ENCODE measurements around the gene SLC1A2.

The SLC1A2 gene

DNA sequence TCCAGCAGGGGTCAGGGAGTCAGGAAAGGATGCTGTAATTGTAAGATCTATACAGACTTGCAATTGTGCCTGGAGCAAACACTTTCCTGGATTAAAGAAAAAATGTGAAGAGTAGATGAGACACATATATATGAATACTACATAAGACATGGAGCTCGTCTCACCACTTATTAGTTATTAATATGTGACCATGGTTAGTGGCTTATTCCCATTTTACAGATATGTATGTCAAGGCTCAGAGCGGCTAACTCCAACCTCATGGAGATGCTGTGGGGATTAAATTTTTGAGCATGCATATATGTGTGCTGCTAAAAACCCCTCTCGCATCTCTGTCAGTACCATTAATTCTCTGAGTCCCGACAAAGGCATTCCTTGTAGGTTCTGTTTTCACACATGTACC is 125.7 kb downstream of the SLC1A2 start:
- DNase-seq, result no peak

DNA sequence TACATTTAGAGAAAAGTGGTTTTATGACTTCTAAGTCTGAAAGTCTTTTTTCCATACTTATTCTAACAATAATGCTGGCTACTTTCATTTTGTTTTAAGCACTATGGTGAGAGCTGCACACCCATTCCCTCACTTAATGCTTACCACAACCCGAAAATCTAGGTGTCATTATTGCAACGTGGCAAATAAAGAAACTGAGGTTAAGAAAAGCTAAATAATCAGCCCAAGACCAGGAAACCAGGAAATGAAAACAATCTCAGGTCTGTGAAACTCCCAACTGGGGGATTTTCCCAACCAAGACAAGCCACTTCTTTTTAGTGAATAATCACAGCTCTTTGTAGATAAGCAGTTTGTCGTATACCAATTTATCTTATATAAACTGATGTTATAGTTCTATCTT is 126.3 kb downstream of the SLC1A2 start:
- DNase-seq, result no peak

DNA sequence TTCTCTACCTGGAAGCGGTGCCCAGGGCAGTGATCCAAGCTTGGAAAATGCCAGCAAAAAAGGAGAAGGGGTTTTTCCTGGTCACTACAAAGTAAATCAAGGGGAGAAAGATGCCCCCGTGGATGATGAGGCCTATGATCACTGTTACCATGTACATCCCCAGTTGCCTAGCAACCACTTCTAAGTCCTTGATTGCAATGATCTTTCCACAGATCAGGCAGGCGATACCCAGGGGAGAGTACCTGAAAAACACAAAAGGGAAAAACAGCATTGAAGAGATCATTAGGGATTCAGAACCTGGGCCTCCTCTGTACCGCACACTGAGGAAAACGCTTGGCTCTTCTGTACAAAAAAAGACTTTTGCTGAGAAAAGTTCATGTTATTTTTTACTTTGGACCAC is 127.1 kb downstream of the SLC1A2 start:
- DNase-seq, result no peak

DNA sequence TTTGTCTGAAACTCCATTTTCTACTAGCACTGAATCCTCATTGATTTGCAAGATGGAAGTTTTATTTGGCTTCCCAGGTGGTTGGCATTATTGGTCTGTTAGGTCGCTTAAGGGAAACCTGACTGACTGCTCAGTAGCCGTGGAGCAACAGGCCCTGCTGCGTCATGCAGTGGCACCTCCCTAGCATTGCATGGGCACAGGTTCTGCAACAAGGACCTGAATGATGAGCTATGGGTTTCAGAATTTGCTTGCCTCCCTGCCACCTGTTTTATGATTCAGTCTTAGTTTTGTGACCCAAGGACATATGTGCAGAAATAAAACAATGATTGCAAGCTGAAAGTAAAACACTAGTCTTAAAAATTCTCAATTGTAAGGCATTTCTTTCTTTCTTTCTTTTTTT is 128.5 kb downstream of the SLC1A2 start:
- DNase-seq, result no peak

DNA sequence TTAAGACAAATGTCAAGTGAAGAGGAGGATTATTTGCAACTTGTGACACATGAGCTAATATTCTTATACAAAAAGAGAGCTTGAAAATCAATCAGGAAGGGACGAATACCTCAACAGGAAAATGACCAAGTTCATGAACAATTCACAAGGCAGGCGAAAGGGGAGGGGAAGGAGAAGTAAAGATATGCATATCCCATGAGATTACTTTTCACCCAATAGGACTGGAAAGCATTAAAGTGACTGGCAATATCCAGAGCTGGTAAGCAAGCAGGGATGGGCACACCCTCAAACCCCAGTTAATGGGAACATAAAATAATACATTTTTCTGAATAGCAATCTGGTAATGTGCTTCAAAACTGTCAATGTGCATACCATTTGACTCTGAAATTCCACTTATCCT is 129.5 kb downstream of the SLC1A2 start:
- DNase-seq, result no peak

DNA sequence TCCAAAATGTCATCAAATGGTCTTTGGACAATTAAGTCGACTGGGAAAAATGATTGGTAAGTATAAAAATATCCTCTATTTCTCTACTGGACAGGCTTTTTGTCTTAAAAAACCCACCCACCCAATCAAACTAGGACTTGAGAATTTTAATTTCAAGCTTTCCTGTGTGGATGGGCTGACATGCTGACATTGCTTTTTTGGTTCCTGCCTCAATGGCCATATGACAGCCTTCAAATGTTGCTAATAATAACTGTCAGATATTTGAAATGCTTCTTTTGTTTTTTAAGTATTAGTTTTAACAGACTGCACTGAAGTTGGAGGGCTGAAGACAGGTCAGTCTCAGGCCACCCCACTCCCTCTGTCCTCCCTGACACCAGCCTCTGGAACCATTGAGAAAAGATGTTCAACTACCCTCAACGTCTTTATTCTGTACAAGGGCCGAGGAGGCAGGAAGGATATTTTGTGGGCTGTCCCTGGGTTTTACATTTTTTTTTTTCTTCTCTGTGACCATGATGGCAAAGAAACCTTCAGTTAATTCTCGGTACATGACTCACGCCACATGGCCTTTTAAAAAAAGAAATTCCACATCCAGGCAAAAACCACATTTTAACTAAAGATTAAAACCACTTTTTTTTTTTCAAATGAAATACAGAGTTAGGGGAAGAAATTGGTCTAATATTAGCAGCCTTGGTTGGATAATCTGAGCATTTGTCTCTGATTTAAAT is 130.4 kb downstream of the SLC1A2 start:
- DNase-seq, result no peak

DNA sequence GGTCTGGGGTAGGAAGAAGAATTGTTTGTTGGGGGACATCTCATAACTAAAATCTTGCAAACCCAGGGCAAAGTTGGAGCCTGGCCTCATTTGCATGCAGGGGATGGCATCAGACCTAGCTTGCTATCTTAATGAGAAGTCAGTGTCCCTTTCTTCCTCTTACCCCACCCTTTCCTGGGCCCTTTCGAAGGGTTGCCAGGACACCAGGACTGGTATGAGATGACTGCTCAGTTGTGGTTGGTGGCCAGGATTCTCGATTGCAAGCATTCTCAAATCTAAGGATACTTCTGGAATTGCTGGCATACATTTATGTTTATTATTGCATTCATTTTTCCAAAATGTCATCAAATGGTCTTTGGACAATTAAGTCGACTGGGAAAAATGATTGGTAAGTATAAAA is 131.0 kb downstream of the SLC1A2 start:
- no peak for DNase-seq

DNA sequence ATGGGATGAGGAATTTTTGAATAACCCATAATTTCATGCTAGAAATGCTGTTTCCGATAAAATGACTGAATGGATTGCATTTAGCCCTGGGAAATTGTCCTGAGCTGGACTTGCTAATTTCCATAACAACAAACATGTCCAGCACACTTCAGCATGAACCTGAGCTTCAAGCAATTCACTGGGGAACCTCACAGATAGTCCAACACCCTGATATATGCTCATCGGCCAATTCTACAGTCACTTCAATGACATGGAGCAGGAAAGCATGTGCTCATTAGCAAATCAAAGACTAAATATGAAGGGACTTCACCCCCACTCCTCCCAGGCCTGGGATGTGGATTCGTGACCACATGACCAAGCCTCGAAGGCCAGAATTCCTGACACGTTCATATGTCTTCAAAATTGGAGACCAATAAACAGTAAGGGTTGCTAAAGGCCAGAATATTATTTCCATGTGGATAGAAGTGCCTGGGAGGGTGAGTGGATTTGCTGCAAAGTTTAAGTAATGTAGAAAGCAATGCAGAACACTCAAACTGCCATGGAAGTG is 131.9 kb downstream of the SLC1A2 start:
- no peak for DNase-seq

DNA sequence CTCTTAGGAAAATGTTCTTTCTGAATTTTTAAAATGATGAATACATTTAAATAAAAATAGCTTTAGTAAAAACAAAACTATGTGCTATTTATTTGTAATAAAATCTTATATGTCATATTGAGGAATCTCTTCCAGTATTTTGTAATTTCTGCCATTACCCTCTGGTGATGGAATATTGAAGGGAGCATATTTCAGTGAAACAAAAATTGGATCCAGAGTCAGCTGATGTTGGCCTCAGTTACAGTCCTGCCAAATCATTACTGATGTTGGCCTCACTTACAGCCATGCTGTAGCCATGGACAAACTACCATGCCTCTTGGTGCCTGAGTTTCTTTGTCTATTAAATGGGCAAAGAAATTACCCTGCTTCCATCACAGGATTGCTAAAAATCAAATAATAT is 133.2 kb downstream of the SLC1A2 start:
- no peak for DNase-seq

DNA sequence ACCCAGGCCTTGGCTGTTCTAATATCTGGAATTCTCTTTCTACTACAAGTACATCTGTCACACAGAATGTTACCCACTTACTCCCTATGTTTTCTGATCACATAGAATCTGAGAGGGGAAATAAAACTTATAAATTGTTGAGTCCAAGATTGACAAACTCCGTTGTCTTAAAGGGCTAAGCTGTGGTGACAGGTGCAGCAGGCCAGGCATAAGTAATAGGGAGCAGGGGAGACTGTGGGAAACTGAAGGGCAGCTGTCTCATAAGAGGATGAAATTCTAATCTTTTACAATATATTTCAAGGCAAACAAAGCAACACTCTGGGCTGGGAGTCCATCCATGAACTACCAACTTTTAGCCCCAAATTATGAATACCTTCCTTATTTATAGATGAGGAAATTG is 133.9 kb downstream of the SLC1A2 start:
- DNase-seq, result no peak

DNA sequence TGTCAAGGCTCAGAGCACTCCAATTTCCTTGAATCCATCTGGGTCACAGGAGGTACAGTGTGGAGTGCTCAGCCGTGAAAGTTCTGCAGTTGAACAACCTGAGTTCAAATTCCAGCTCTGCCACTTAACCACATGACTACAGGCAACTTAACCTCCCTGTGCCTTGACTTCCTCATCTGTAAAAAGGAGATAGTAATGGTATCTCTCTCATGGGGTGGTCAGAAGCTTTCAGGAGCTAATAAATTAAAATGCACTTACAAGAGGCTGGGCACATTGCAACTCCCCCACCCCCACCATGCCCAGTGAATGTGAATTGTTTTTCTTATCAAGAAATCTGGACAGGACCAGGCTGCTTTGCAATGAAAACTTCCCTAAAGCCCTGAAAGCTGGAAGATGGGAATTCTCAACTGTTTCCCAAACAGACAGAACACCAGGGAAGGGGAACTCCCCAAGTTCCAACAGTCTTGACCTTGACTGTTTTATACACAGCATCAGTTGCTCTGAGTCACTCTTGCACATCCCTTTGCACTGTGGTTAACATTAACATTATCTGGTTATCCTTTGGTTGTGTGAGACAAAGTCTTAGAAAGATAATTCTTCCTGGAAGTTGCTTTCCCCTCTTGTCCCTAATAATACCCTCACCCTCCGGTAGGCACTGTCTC is 137.0 kb downstream of the SLC1A2 start:
- no peak for DNase-seq

DNA sequence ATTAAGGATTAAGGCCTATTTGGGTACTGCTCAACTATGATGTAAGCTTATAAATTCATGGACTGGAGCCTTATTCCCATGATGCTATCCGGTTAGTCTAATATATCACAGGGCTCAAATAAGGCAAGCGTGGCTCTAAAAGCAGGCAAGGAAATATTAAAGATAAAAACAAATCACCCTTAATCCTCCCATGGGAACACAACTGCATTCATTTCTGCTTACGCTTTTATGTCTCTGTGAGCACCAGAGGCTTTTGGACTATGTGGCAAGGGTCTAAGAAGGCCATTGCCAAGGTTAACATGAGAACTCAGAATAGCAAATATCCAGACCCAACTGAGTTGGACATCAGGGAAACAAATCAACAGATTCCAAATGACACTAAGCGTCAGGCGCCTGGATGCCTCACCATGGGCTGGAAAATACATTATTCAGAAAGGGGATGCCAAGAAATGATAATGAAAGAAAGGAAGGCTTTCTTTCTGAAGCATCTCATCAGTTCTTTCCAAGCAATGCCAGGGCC is 138.1 kb downstream of the SLC1A2 start:
- no peak for DNase-seq

DNA sequence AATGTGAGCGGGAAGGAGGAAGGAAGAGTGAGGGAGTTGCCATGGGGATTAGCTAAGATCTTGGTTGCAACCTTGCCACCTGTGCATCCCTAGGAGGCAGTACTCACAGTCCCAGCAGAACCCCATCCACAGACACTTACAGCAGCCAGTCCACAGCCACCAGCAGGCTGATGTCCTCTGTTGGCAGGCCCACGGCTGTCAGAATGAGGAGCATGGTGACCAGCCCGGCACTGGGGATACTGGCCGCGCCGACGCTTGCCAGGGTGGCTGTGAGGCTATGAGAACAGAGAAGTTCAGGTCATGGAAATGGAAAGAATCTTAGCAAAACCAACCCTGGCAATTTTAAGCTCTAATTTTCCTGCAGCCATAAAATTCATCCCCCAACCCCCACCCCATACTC is 138.6 kb downstream of the SLC1A2 start:
- DNase-seq, result no peak

DNA sequence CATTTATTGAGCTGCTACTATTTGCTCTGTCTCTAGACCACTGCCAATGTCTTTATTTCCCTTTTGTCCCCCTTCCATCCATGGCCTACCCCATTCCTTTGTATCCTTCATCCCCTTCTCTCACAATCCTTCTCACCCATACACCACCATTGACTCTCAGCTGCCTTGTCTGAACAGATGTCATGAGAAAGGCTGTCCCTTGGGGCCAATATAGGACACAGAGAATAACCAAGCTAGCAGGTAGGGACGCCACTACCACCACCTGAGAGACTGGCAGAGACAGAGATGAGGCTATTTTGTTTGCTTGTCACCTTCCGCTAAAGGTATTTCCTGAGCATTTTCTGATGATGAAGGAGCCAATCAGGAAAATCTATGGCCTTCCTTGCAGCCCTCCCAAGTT is 141.5 kb downstream of the SLC1A2 start:
- no peak for DNase-seq

DNA sequence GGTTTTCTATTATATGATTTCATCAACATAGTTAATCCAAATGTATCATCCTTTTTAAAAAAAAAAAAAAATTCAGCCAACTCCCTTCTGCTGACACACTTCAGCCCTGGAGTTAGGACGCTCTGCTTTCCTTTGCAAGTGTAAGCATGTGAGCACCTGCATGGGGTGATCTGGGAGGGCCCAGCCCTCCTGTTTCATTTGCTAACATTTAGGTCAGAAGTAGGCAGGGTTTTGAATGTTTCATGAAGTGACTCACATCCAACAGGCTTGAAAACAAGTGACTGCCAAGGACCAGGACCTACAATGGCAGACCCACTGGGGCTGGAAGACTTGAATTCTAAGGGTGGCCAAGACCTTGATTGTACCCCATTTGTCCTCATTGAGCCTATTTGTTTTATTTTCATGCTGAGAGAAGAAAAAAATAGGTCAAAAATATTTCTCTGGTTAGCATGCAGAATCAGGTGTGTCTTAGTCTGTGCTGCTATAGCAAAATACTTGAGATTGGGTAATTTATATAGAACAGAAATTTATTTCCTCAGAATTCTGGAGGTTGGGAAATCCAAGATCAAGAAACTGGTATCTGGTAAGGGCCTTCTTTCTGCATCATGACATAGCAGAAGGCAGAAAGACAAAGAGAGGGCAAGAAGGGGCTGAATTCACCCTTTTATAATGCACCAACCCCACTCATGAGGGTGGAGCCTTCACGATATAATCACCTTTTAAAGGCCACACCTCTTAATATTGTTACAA is 142.8 kb downstream of the SLC1A2 start:
- no peak for DNase-seq

DNA sequence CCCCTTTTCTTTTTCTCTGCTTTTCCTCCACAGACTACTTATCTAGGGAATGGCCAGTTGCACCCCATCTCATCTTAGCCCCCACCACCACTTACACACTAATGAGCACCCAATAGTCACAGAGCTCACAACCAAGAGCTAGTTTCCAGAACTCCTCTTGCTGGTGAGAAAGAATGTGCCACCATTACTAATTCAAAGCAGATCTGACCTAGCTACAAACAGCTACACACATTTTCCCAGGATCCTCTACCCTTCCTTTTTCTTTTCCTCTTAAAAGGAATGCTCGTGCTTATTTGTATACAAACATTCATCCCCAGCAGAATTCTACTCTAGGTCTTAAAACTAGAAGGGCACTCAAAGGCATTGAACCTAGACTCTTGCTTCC is 143.6 kb downstream of the SLC1A2 start:
- no peak for DNase-seq

DNA sequence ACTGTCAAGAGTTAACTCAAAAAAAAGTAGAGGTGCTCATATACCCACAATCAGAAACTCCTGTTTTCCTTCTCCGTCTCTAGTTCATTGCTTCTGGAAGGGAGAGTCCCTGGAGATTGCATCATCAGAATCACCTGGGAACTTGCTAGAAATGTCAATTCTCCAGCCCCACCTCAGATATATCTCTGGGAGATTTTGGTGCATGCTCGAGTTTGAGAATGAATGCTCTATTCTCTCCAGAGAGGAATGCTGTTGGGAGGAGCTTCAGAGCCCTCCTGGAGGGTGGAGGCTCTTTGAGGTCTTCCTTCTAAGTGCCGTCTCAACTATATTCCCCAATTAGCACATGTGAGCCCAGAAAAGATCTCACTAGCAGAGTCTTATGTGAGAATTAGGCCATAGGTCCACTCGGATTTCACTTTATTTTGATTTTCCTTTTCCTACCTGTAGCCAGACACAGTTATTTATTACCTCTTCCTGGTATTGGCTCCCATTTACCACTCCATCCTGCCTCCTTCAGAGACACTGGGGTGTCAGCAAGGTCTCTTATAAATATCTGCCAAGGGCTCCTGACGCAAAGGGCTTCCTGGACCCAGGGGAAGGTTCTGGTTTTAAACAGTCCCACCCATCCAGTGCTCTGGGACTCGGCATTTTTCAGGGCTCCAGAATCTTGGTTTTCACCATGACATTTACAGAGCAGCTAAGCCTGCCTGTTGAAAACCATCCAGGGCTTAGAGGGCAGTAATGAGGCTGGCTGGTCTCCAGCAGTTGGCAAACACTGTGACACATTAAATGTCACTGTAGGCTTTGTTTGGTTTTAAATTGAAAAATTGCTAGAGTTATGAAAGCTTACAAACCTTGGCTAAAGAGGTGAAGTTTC is 144.2 kb downstream of the SLC1A2 start:
- no peak for DNase-seq

DNA sequence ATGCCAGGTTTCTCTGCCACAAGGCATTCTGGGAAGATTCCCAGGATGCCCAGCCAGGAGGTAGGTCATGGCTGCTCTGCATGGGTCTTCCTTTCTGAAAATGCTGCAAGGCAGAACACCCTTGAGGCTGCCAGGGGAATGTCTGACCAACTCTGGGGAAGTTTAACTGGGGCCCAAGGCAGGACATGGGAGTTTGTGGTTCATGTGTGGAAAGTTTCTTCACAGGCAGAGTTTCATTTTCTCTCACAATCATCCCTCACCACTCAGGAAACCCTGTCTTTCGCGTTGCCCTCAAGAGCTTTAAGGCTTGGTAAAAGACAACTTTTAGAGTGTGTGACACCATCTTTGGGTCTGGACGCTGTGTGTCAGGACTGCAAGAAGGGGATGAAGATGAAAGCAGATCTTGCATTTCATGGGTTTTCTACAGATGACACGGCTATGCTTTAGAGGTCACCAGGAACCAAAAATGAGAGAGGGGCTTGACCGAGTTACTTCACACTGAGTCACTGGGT is 146.9 kb downstream of the SLC1A2 start:
- no peak for DNase-seq

DNA sequence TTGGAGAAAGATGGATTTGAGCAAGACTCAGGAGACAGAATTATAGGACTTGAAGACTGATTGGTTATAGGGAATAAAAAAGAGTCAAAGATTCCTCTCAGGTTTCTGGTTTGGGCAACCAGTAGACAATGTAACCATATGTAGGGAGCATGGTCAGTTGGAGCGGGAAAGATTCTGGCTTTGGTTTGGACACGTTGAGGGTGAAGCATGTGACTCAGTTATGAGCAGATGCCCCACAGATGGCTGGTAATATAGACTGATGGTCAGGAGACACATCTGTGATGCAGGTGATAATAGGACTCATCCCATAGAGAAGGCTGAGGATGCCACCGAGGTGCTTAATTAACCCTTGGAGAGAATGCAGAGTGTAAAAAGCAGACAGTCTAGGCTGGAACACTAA is 148.3 kb downstream of the SLC1A2 start:
- no peak for DNase-seq

DNA sequence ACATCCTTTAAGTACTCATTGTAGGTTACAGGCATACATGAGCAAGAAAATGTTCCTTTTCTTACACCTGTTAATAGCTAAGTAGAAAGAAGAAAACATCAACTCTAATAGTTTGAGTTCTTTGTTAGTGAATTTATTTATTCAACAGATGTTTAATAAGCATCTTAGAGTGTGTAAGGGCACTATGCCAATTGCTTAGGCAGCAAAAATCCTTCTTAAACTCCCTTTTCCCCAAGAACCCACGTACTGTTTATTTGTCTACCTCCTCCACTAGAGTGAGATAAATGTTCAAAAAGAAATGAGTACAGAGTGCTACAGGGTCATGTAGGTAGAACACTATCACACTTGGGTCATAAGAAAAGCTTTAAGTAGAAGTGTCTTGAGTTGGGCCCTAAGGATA is 149.0 kb downstream of the SLC1A2 start:
- no peak for DNase-seq

DNA sequence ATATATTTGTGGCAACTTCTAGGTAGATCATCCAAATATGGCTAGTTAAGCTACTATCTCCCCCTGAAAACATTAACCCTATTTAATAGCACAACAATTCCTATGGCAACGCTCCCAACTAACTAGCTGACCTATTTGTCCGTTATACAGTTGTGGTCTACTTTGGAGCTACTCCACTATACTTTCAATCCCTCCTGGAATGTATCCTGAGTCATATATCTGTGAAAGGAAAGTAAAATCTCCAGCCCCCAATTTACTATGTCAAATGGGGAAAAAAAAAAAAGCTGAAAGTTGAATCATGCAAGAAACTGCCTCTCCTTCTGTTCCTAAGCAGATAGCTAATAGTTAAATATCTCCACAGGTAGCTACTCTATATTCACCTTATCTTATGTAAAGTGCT is 151.9 kb downstream of the SLC1A2 start:
- no peak for DNase-seq

DNA sequence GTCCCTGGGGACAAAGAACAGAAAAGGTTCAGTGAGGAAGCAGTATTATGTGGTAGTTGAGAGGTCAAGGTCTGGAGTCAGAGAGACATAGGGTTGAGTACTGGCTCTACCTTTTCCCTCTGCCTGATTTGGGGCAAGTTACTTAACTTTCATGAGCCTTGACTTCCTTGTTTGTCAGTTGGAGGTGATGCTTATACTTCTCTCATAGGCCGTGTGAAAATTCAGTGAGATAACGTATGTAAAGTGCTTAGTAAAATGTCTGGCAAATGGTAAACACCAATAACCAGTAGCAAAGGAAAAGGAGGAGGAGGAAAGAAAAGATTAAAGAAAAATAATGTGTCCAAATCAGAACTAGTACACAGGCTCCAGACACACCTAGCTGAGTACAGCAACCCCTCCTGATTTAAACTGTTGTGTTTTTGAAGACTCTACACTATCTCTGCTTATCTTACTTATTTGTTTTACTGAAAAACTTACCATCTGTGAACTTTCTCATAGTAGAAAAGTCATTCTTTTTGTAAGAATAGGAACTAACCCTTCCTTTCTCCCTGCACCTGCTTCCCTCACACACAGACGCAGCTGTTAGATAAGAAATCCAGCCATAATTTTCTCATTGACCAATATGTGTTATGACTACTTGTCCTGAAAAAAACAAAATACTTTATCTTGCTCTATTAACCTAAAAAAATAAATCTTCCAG is 153.5 kb downstream of the SLC1A2 start:
- no peak for DNase-seq

Data from 8988T (cell line).